HG02623 (cell line): ENCODE data around the gene LRRC1.
A peak's percentile ranks its signal among the peaks of the same experiment; 100 is the strongest.
"Not testable (repeated sequence)": the region's sequence is repeated elsewhere in the genome, so short reads cannot be mapped to it uniquely, and the experiment has no call there.

ENCODE experiments used
- ATAC-seq: cut with Tn5 transposase; IDR thresholded peaks from one replicate; pipeline ENCODE4 v1.9.1; 2021; ENCODE audit warnings: moderate library complexity; ENCODE audit not compliant: unreplicated experiment

The LRRC1 gene

DNA sequence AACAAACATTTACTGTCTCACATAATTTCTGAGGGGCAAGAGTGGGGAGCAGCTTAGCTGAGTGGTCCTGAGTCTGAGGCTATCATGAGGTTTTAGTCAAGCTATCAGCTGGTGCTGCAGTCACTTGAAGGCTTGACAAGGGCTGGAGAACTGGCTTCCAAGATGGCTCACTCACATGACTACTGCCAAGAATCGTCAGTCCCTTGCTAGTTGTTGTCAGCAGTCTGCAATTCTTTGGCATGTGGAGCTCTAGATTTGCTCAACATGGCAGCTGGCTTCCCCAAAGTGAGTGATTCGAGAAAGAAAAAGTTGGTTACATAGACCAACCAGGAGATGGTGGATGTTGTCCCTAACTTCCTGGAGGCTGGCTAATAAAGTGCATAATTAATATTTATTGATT lies 2.8 kb upstream of the LRRC1 start:
- ATAC-seq, result no peak

DNA sequence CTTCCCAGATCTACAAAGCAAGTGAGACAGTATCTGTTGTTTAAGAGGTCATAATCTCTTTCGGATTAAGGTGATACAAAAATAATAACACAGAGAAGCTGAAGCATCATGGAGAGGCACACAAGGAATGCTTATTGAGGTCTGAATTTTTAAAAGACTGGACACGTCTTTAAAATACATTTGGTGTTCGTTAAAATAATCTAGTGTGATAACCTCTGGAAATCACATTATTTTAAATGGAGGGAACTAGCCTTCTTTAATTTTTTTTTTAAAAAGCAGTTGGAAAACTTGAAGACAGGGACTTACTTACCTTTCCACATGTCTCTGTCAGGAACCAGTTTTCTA lies 1.9 kb upstream of the LRRC1 start:
- no peak for ATAC-seq

DNA sequence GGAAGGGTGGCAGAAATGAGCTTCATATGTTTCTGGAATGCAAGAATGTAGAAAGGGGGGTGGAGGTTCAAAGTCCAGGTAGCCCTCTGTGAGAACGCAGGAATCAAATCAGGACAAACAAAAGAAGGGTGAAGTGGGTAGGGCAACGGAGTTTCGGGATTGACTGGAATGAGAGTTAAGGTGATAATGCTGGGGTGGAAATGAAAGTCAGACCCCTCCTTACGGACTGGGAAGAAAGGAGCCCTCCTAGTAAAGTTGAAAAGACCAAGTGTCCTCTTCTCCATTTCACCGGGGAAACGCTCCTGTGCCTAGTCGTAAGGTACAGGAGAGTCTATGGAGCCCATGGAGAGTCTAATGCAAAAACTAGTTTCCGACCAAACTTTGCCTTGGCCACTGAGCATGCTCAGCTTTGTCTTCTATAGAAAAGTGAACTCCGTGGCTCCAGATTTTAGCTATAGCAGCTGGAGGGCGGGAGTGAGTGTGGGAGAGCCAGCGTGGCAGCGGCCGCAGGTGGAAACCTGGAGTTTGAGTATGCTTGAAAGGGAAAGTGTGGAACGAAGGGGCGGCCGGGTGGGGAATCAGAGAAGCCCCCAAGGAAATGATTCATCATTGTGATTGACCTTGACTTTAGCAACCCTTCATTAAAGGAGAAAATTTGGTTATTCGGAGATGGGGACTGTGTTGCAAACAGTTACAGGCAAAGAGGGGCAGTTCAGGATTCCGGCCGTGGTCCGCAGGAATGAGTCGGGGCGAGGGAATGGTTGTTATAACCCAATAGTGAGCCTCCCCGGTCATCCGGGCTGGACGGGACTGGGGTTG lies 1.3 kb upstream of the LRRC1 start:
- ATAC-seq, result peak; percentile 30

GRCh38 chr6:53794137-53794719 lies 577 bp upstream of the LRRC1 start:
- ATAC-seq, result peak; percentile 36

DNA sequence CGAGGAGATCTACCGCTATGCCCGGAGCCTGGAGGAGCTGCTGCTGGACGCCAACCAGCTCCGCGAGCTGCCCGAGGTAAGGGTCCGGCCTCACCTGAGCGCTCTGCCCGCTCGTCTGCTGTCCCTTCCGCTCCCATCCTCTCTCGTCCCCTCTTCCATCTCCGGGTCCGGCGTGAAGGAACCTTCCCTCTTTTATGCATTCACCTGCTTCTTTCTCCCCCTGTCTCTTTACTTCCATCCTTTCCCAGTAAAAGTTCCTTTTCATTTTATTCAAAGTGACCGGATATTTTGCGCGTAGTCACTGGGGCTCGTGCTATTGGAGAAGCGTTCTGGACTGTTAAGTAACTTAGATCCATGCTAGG lies 516 bp downstream of the LRRC1 start:
- ATAC-seq, result no peak

- no peak for ATAC-seq
Measured at GRCh38 chr6:53795702-53796450, 1.1 kb downstream of the LRRC1 start.

GRCh38 chr6:53796451-53796780 lies 1.6 kb downstream of the LRRC1 start:
- ATAC-seq, result no peak

- no peak for ATAC-seq
Measured at GRCh38 chr6:53796791-53797190, 2.0 kb downstream of the LRRC1 start.

DNA sequence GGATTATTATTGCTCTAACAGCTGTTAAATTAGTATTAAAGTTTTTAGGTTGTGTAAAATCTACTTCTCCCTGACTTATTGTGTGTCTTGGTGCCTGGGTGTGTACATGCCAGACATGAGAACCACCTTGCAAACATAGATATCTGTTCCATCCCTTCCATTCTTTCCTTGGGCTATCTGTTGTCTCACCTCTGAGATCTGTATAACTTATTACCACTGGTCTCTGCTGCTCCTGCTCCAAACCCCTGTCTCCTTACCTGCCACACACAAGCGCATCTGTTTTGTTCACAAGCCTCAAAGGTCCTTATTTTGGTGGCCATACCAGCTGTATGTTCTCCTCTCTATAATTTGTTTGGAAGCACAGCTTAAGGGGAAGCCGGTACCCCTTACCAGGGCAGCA lies 2.5 kb downstream of the LRRC1 start:
- ATAC-seq, result no peak

- ATAC-seq, result no peak
Measured at GRCh38 chr6:53799340-53799739, 4.5 kb downstream of the LRRC1 start.

- ATAC-seq, result no peak
Measured at GRCh38 chr6:53801022-53801421, 6.2 kb downstream of the LRRC1 start.

DNA sequence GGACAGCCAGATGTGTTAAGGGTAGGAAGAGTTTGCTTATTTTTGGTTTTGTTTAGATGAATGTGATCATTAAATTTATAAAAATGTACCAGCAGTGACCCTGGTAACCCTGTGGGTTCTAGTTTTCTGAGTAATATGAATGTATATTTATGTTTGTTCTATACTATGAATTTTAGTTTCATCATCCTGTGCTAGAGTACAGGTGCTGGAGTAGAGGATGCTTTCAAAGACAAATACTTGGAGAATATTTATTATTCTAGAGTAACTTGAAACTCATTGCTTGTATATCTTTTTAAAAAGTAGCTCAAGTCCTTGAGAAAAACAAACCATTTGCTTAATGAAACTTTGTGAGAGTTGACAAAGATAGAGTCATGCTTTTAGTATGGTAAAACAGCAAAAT lies 7.8 kb downstream of the LRRC1 start:
- no peak for ATAC-seq

DNA sequence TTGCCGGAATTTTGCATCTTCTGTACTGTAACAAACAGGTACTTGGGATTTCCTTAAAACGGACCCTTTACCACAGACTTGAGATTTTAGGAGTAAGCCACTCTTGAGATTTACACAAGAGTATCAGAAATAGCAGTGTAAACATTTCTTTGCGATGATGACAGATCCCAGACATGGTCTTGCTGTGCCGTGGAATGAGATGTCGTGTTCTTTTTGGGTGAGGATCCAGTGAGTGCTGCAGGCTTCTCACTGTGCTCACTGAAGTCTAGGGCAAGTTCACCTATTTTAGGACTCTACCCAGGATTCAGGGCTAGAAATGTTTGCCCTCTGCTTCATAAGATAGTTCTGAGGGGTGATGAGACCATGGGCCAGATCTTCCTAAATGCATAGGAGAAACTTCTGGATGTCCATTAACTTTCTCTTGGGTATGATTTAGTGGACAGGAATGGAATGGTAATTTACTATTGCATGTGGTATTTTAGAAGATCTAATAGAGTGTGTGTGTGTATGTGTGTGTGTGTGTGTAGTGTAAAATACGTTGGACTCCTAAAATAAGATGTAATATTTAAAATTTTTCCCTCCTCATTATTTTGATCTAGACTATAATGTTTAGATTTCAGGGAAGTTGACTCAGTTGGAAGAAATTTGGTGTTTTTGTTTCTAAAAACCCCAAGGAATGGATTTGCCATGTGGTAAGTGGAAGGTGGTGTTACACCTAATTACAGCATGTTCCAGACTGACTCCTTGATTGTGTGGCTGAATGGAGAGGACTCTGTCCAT lies 8.5 kb downstream of the LRRC1 start:
- no peak for ATAC-seq

GRCh38 chr6:53805016-53805415 lies 10.2 kb downstream of the LRRC1 start:
- no peak for ATAC-seq

GRCh38 chr6:53805725-53806124 lies 10.9 kb downstream of the LRRC1 start:
- ATAC-seq, result no peak

GRCh38 chr6:53807606-53808005 lies 12.8 kb downstream of the LRRC1 start:
- ATAC-seq, result not testable (repeated sequence)

DNA sequence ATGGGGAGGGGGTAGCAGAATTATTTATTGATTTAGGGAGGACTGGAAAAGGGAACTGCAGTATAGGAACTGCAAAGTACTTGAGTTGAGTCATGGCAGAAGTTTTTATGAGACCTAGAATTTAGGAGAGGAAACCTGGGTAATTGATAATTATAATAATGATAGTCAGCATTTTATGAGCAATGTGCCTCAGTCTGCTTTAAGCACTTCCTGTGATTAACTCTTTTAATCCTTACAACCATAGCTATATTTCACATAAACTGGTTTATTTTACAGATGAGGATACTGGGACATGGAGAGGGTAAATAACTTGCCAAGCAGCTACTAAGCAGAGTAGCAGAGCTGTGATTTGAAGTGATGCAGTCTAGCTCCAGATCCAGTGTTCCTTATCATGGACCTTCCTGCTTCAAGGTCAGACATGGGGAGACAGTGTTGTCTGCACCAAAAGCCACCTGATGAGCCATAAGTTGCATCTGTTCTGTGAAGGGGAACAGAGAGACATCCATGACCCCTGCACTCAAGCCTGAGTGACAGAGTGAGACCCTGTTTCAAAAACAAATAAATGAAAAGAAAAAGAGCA lies 13.6 kb downstream of the LRRC1 start:
- no peak for ATAC-seq

DNA sequence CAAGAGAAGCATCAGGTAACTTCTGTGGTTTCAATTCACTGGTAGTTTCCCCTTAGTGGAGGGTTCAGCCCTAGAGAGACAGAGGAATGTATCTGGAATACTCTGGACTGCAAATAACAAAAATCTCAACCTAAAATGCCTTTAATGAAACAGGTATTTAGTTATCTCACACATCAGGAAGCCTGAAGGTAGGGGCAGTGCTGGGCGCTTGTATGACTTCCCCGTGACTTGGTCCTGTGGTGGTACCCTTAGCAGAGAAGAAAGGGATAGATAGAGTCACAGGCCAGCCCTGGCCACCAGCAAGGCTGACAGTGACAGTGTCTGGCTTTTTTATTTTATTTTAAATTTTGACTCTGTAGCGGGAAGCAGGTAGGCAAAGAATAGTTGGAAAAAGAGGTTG lies 14.9 kb downstream of the LRRC1 start:
- ATAC-seq, result no peak

- peak; percentile 86 for ATAC-seq
Measured at GRCh38 chr6:53811082-53811481, 16.3 kb downstream of the LRRC1 start.

GRCh38 chr6:53811746-53812145 lies 16.9 kb downstream of the LRRC1 start:
- no peak for ATAC-seq

DNA sequence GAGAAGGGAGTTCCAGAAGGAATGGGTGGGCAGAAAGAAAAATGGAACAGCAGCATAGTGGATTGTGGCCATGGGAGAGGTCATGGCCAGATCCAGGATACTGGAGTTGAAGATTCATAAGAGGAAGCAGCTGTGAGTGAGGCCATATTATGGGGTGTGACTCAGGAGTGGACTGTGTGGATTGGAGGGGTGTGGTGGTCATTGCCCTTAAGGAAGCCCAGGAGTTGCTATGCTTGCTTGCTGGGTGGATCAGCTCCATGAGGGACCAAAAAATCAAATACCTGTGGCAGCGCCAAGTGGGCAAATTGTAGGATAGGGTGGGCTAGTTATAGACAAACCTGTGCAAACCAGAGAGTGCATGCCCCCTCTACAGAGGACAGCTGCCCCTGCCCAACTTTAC lies 18.3 kb downstream of the LRRC1 start:
- no peak for ATAC-seq
